Activated T-cell treated with anti-CD3 and anti-CD28 coated beads, Interleukin-2, amount 50 U/mL, for 24 hours (primary cell): ENCODE results near the gene THRA.
A peak's percentile ranks its signal among the peaks of the same experiment; 100 is the strongest.

Experiments
- DNase-seq: peaks from one replicate; pipeline ENCODE4 v3.0.0-alpha.2; 2020
- H3K27ac Mint-ChIP-seq: 2 replicates; pipeline ENCODE4 v1.8.0; 2020; ENCODE audit warnings: mild to moderate bottlenecking, mixed read lengths
- H3K27me3 Mint-ChIP-seq: 2 replicates; pipeline ENCODE4 v1.8.0; 2020; ENCODE audit warnings: mixed read lengths
- H3K36me3 Mint-ChIP-seq: 2 replicates; pipeline ENCODE4 v1.8.0; 2020; ENCODE audit warnings: low read depth, mixed read lengths
- H3K4me1 Mint-ChIP-seq: 2 replicates; pipeline ENCODE4 v1.8.0; 2020; ENCODE audit warnings: low read depth, mixed read lengths
- H3K4me3 Mint-ChIP-seq: 2 replicates; pipeline ENCODE4 v1.8.0; 2020; ENCODE audit warnings: mild to moderate bottlenecking, moderate library complexity, mixed read lengths
- H3K9me3 Mint-ChIP-seq: 2 replicates; pipeline ENCODE4 v1.8.0; 2020; ENCODE audit warnings: mixed read lengths

THRA gene

GRCh38 chr17:40104594-40105486, 42.1 kb downstream of the THRA start:
- Mint-ChIP-seq H3K4me1 (peaks cover 91% of the 10 kb centered on the region), H3K27ac (peak overlapping the region; percentile 55), H3K27me3 (no peaks in the 10 kb centered on the region), H3K9me3 (no peaks in the 10 kb centered on the region), H3K4me3 (no peak overlapping the region), H3K36me3 (peaks cover 7% of the 10 kb centered on the region)
- no peak for DNase-seq

GRCh38 chr17:40105861-40106759, 43.3 kb downstream of the THRA start:
- no peak for DNase-seq
- Mint-ChIP-seq H3K9me3 (no peaks in the 10 kb centered on the region), H3K4me1 (peaks cover 90% of the 10 kb centered on the region), H3K4me3 (no peak overlapping the region), H3K27me3 (no peaks in the 10 kb centered on the region), H3K27ac (no peak overlapping the region), H3K36me3 (no peaks in the 10 kb centered on the region)

GRCh38 chr17:40106760-40107521, 44.2 kb downstream of the THRA start:
- no peak for DNase-seq
- Mint-ChIP-seq H3K27me3 (no peaks in the 10 kb centered on the region), H3K4me3 (no peak overlapping the region), H3K9me3 (no peaks in the 10 kb centered on the region), H3K4me1 (peaks cover 90% of the 10 kb centered on the region), H3K36me3 (no peaks in the 10 kb centered on the region), H3K27ac (peak overlapping the region; percentile 88)

- Mint-ChIP-seq H3K4me1 (peaks cover 95% of the 10 kb centered on the region), H3K4me3 (peak overlapping the region; percentile 54)
- peak; percentile 62 for DNase-seq
Measured at GRCh38 chr17:40107522-40108174, 44.9 kb downstream of the THRA start.

GRCh38 chr17:40108970-40109824, 46.4 kb downstream of the THRA start:
- H3K4me1 Mint-ChIP-seq, result peaks cover 95% of the 10 kb centered on the region
- DNase-seq, result no peak
- H3K27me3 Mint-ChIP-seq, result no peaks in the 10 kb centered on the region
- no peak overlapping the region for H3K4me3 Mint-ChIP-seq
- no peaks in the 10 kb centered on the region for H3K36me3 Mint-ChIP-seq
- H3K9me3 Mint-ChIP-seq, result no peaks in the 10 kb centered on the region
- H3K27ac Mint-ChIP-seq, result peak overlapping the region; percentile 5

More at GRCh38 chr17:40107522-40108174, 44.9 kb downstream of the THRA start:
- H3K27me3 Mint-ChIP-seq, result no peaks in the 10 kb centered on the region
- H3K36me3 Mint-ChIP-seq, result no peaks in the 10 kb centered on the region
- H3K27ac Mint-ChIP-seq, result peak overlapping the region; percentile 88
- no peaks in the 10 kb centered on the region for H3K9me3 Mint-ChIP-seq

GRCh38 chr17:40110026-40110845, 47.5 kb downstream of the THRA start:
- Mint-ChIP-seq H3K27ac (no peak overlapping the region), H3K4me1 (peaks cover 85% of the 10 kb centered on the region), H3K9me3 (no peaks in the 10 kb centered on the region), H3K36me3 (no peaks in the 10 kb centered on the region), H3K4me3 (no peak overlapping the region), H3K27me3 (no peaks in the 10 kb centered on the region)
- DNase-seq, result no peak

GRCh38 chr17:40111221-40112128, 48.7 kb downstream of the THRA start:
- Mint-ChIP-seq H3K27ac (peak overlapping the region; percentile 91), H3K36me3 (no peaks in the 10 kb centered on the region), H3K9me3 (no peaks in the 10 kb centered on the region), H3K4me3 (peak overlapping the region; percentile 50), H3K4me1 (peaks cover 74% of the 10 kb centered on the region), H3K27me3 (no peaks in the 10 kb centered on the region)
- peak; percentile 83 for DNase-seq

GRCh38 chr17:40112191-40112711, 49.5 kb downstream of the THRA start:
- peaks cover 66% of the 10 kb centered on the region for H3K4me1 Mint-ChIP-seq
- no peak overlapping the region for H3K4me3 Mint-ChIP-seq
- no peaks in the 10 kb centered on the region for H3K36me3 Mint-ChIP-seq
- H3K27me3 Mint-ChIP-seq, result no peaks in the 10 kb centered on the region
- no peaks in the 10 kb centered on the region for H3K9me3 Mint-ChIP-seq
- H3K27ac Mint-ChIP-seq, result peak overlapping the region; percentile 91
- DNase-seq, result no peak

GRCh38 chr17:40112718-40113109, 49.9 kb downstream of the THRA start:
- Mint-ChIP-seq H3K9me3 (no peaks in the 10 kb centered on the region), H3K4me1 (peaks cover 62% of the 10 kb centered on the region), H3K27ac (peak overlapping the region; percentile 91), H3K36me3 (no peaks in the 10 kb centered on the region), H3K27me3 (no peaks in the 10 kb centered on the region), H3K4me3 (peak overlapping the region; percentile 72)
- no peak for DNase-seq

GRCh38 chr17:40113110-40113906, 50.5 kb downstream of the THRA start:
- peak overlapping the region; percentile 72 for H3K4me3 Mint-ChIP-seq
- peaks cover 60% of the 10 kb centered on the region for H3K4me1 Mint-ChIP-seq
- peak overlapping the region; percentile 91 for H3K27ac Mint-ChIP-seq
- H3K27me3 Mint-ChIP-seq, result no peaks in the 10 kb centered on the region
- no peaks in the 10 kb centered on the region for H3K9me3 Mint-ChIP-seq
- no peaks in the 10 kb centered on the region for H3K36me3 Mint-ChIP-seq
- DNase-seq, result peak; percentile 91

- Mint-ChIP-seq H3K36me3 (no peaks in the 10 kb centered on the region), H3K9me3 (no peaks in the 10 kb centered on the region), H3K27me3 (no peaks in the 10 kb centered on the region), H3K4me3 (peak overlapping the region; percentile 72), H3K27ac (peak overlapping the region; percentile 91), H3K4me1 (peaks cover 57% of the 10 kb centered on the region)
- no peak for DNase-seq
Measured at GRCh38 chr17:40113907-40114245, 51.1 kb downstream of the THRA start.
